ENCODE measurements around the gene CATSPER4. TPM values are rescaled to one million over a fixed set of nuclear protein-coding genes. Genes with fewer than 3 reads are reported as not detected.

Gene CATSPER4
- total RNA-seq, 3 donors from 2014 or later = not detected

DNA sequence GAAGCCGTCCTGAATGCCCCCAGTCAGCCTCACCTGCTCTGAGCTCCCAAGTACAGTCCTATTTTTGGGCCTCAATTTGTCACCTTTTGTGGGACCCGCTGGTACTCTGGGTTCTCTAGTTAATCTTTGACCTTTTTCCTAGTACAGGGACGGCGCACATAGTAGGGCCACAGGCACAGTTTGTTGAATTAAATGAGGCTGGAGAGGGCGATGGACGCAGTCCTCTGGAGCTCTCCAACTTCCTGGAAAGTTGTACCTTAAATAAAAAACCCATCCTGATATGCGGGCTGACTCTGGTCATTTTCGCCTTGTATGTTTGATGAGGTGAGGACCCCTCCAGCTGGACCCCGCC is 26.7 kb upstream of the CATSPER4 start:
- DNase-seq (no peak), ATAC-seq (no peak)
- Histone ChIP-seq H3K4me1 (ENCODE audit: low read depth) (peaks cover 12% of the 10 kb centered on the region), H3K36me3 (ENCODE audit: low read depth) (no peaks in the 10 kb centered on the region), H3K4me3 (no peak overlapping the region), H3K9me3 (no peaks in the 10 kb centered on the region)
- TF ChIP-seq, protein P1, sequence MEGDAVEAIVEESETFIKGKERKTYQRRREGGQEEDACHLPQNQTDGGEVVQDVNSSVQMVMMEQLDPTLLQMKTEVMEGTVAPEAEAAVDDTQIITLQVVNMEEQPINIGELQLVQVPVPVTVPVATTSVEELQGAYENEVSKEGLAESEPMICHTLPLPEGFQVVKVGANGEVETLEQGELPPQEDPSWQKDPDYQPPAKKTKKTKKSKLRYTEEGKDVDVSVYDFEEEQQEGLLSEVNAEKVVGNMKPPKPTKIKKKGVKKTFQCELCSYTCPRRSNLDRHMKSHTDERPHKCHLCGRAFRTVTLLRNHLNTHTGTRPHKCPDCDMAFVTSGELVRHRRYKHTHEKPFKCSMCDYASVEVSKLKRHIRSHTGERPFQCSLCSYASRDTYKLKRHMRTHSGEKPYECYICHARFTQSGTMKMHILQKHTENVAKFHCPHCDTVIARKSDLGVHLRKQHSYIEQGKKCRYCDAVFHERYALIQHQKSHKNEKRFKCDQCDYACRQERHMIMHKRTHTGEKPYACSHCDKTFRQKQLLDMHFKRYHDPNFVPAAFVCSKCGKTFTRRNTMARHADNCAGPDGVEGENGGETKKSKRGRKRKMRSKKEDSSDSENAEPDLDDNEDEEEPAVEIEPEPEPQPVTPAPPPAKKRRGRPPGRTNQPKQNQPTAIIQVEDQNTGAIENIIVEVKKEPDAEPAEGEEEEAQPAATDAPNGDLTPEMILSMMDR (IDR thresholded peaks at IDR 0.05) = no peak
- intact Hi-C loops (cut with DNase I, micrococcal nuclease) = no loop called here

DNA sequence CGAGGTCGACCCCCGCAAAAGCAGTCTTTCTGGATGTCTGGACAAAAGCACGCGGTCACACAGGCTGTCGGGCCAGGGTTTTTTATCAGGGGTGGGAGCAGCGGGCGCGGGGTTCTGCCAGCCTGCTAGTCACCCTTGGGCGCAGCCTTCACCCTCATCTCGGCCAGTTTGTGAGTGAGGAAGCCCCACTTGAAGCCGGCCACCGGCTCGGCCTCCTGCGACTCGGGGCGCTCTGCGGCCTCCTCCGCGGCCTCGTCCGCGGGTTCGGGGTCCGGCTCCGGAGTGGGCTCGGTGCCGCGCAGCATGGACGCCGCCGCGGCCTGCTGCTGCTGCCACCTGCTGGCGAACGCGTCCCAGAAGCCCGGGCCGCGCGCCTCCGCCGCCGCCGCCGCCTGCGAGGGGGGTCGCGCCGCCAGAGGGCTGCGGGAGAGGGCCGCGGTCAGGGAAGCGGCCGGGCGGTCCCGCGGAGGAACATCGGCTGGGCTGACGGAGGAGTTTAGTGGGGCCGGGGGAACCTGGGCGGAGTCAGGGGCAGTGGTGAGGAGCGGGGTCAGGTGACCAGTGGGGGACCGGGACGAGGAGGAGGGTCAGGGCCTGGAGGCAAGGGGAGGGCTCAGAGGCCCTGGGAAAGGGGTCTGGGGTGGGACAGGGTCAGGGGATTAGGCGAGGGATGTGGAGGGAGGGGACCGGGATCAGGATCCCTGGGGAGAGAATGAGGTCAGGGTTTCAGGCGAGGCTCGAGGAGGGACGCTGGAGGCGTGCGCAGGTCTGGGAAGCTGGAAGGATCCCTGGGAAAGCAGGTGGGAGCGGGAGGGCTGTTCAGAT is 26.2 kb upstream of the CATSPER4 start:
- intact Hi-C loops (cut with DNase I, micrococcal nuclease) = no loop called here
- Histone ChIP-seq H3K36me3 (ENCODE audit: low read depth) (no peaks in the 10 kb centered on the region), H3K4me3 (no peak overlapping the region), H3K4me1 (ENCODE audit: low read depth) (peaks cover 12% of the 10 kb centered on the region), H3K9me3 (no peaks in the 10 kb centered on the region)
- DNase-seq (peak in 2 of 3 donors; percentile 40 to 65), ATAC-seq (peak; percentile 73)
- TF ChIP-seq, protein P1 (IDR thresholded peaks at IDR 0.05) = peak; percentile 78

DNA sequence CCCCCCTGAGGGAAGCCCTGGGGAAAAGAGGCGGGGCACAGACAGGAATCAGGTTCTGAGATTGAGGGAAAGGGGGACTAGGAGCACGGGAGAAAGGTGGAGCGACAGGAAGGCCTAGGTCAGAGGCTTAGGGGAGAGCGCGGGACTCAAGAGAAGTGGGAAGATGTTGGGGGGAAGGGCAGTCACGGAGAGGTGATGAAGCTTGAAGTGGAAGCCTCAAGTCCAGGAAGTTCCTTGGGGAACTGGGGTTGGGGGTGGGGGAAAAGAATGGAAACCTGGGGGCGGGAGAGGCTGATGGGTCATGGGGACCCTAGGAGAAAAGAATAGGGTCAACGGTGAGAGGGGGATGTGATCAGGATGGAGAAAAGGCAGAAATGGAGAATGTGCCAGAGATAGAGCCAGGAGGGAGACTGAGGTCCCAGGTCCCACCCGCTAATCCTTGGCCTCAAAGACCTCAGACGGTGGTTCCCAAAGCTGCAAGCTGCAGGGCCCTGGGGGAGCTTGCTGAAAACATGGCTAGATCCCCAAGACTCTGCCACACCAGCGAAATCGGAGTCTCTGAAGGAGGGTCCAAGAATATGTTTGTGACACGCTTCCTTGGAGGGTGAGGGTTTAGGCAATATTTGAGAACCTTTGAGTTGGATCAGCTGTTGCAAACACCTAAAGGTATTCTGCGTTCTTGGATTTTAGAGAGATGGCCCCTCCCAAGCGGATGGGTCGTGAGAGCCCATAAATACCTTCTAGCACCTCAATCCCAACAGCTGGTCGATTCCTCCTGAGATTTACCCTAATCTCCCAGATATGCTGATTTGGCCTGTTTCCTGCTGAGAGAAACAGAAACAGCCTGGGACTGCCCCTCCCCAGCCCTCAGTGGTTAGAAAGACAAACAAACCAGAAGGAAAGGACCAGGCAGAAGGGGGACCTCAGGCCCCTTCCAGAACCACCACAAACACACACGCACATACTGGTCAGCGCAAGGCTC is 25.2 kb upstream of the CATSPER4 start:
- intact Hi-C loops (cut with DNase I, micrococcal nuclease) = no loop called here
- no peaks in the 10 kb centered on the region for H3K9me3 ChIP-seq
- ATAC-seq (no peak), DNase-seq (no peak)
- H3K4me1 ChIP-seq (ENCODE audit: low read depth) = peaks cover 14% of the 10 kb centered on the region
- TF ChIP-seq, protein P1 (IDR thresholded peaks at IDR 0.05) = no peak
- no peaks in the 10 kb centered on the region for H3K36me3 ChIP-seq (ENCODE audit: low read depth)
- H3K4me3 ChIP-seq = no peak overlapping the region

DNA sequence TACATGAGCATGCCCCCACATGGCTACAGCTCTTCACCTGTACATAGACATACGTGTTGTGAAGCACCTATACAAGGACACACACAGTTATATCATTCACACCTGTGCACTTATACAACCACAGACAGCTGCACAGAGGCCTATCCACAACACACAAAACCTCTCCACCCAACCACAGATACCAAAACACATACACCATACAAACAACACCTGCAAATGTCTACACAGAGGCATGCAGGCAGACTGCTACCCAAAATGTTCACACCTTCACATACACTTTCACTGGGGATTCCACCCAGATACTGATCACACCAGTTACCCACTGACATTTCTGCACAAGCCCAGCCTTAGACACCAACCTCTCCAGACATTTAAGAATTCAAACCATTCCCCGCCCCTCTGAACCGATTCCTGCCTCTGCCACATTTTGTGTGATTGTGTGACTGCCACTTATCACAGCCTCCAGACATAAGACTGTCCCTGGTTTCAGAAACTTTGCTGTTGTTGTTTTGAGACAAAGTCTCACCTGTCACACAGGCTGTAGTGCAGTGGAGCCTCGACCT is 23.6 kb upstream of the CATSPER4 start:
- TF ChIP-seq, protein P1 (IDR thresholded peaks at IDR 0.05) = no peak
- peaks cover 11% of the 10 kb centered on the region for H3K4me1 ChIP-seq (ENCODE audit: low read depth)
- ATAC-seq (no peak), DNase-seq (no peak)
- H3K36me3 ChIP-seq (ENCODE audit: low read depth) = no peaks in the 10 kb centered on the region
- no peak overlapping the region for H3K4me3 ChIP-seq
- no peaks in the 10 kb centered on the region for H3K9me3 ChIP-seq
- intact Hi-C loops (cut with DNase I, micrococcal nuclease) = no loop called here

DNA sequence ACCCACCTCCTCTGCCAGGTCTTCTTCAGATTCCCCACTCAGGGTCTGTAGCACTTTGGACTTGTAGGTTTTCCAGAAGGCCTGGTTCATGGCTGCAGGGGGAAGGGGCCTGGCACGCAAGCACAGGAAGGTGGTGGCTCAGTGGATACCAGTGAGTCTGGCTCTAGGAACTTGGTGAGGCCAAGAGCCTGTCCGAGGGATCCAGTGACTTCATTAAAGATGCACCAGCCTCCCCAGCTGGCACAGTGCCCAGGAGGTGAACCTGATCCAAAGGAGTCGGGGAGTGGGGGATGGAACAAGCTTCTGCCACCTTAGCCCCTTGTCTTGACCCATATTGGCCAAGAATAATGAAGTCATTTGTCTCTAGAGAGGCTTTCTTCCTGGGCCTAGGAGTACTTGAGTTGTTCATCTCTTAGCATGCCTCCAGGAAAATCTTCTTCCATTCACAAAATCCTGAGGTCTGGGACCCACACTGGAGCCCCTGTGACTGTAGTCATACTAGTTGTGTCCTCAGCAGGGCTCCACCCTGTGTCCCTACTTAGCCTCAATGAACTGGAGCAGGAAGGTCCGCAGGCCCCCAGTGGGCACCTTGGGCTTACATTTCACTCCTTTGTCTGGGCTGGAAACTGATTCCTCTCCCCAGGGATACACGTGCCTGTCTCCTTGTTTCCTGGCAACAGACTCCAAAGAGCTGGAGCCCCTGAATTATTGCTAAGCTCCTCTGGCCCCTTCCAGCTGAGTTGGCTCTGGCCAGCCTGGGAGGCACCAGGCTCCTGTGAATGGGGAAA is 21.8 kb upstream of the CATSPER4 start, which contains the start of gene C1orf232:
TSS of gene C1orf232 (minus strand) at position 554 of the 788 bp plus-strand sequence. CDS start at position 90, 464 bp downstream.
- intact Hi-C loops (cut with DNase I, micrococcal nuclease) = loop anchor here in 1 of 2 donors (2.0 kb wide), 1 partner anchor 66 kb away; the partner anchor contains the start of gene CEP85
- peaks cover 6% of the 10 kb centered on the region for H3K4me1 ChIP-seq (ENCODE audit: low read depth)
- H3K36me3 ChIP-seq (ENCODE audit: low read depth) = no peaks in the 10 kb centered on the region
- no peak for DNase-seq
- no peak for ATAC-seq
- TF ChIP-seq, protein P1 (IDR thresholded peaks at IDR 0.05) = no peak
- H3K4me3 ChIP-seq = peak within 1 kb of the TSS; percentile 40
- H3K9me3 ChIP-seq = no peaks in the 10 kb centered on the region
